ENCODE results near the gene ZNF761. TPM values are rescaled to one million over a fixed set of nuclear protein-coding genes. Genes with fewer than 3 reads are reported as not detected.
A peak's percentile ranks its signal among the peaks of the same experiment; 100 is the strongest.

Gene ZNF761
- total and polyA plus RNA-seq, 2 donors (not counting 3 experiments of a cell fraction or from before 2014, with no cell fraction given) = 6.4 to 8.8 TPM

DNA sequence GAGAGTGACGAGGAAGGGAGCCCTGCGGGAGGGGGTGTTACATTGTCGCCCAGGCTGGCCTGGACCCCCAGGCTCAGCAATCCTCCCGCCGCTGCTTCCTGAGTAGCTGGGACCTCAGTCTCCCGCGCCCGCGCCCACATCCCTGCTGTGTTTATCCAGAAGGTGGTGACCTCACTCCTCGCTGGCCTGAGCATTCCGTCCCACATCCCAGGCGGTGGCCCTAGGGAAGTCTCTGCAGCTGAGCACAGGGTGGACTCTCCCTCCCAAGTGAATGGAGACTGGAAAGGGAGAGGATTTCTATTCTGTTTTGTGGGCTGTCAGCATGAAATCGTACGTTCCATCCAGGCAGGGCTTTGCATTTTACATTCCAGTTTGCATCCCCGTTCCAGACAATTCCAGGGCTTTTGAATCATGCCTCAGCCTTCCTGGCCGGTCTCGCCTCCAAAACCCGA is 37.2 kb upstream of the ZNF761 start:
- peak overlapping the region; percentile 99 for H2AFZ ChIP-seq (ENCODE audit: low read depth, low read length)
- no TSS peak for BruUV-seq (replicated peaks)
- peaks cover 0 to 2% of the 10 kb centered on the region in 2 experiments for H3K36me3 ChIP-seq (ENCODE audit: control insufficient read depth in 2 of 2, extremely low read depth in 1 of 2, insufficient read depth in 2 of 2, low read length in 2 of 2)
- H3K4me3 ChIP-seq (replicated peaks in 1 of 3; ENCODE audit: insufficient read depth in 1 of 3, low read depth in 1 of 3, low read length in 3 of 3) = peak overlapping the region; percentile 27 to 93 (median 44)
- H4K20me1 ChIP-seq (replicated peaks; ENCODE audit: control insufficient read depth, extremely low read depth, insufficient read depth, low read length) = no peaks in the 10 kb centered on the region
- FAIRE-seq (no peak), DNase-seq (ENCODE audit: low read depth, low spot score) (no peak)
- peaks cover 3% of the 10 kb centered on the region for H3K79me2 ChIP-seq (ENCODE audit: control insufficient read depth, insufficient read depth, low read length)
- ChIA-PET POLR2A (no interaction called here), CTCF (interaction anchor here (1.5 to 1.6 kb wide), 2 partner anchors 31 to 199 kb away, joined by 8 to 10 read pairs; no protein-coding TSS in a partner anchor)
- H3K4me1 ChIP-seq (ENCODE audit: control insufficient read depth, extremely low read depth, insufficient read depth, low read length) = peaks cover 5% of the 10 kb centered on the region
- H3K9me1 ChIP-seq (replicated peaks; ENCODE audit: control insufficient read depth, extremely low read depth, insufficient read depth, low read length) = no peaks in the 10 kb centered on the region
- TF ChIP-seq EZH2 (IDR thresholded peaks at IDR 0.05; ENCODE audit: borderline replicate concordance, low read depth, low read length, severe bottlenecking) = no peak
- TF ChIP-seq POLR2A (IDR thresholded peaks at IDR 0.05; ENCODE audit: low read depth, low read length) = no peak
- TF ChIP-seq, protein P1, sequence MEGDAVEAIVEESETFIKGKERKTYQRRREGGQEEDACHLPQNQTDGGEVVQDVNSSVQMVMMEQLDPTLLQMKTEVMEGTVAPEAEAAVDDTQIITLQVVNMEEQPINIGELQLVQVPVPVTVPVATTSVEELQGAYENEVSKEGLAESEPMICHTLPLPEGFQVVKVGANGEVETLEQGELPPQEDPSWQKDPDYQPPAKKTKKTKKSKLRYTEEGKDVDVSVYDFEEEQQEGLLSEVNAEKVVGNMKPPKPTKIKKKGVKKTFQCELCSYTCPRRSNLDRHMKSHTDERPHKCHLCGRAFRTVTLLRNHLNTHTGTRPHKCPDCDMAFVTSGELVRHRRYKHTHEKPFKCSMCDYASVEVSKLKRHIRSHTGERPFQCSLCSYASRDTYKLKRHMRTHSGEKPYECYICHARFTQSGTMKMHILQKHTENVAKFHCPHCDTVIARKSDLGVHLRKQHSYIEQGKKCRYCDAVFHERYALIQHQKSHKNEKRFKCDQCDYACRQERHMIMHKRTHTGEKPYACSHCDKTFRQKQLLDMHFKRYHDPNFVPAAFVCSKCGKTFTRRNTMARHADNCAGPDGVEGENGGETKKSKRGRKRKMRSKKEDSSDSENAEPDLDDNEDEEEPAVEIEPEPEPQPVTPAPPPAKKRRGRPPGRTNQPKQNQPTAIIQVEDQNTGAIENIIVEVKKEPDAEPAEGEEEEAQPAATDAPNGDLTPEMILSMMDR (IDR thresholded peaks at IDR 0.05; ENCODE audit: extremely low read depth in 1 of 2, insufficient read depth in 1 of 2, low read depth in 1 of 2, low read length in 2 of 2) = no peak
- TF ChIP-seq FOS (IDR thresholded peaks at IDR 0.05; ENCODE audit: borderline replicate concordance, insufficient read depth, low read length) = no peak
- no peak for TF ChIP-seq POLR2AphosphoS5 (IDR thresholded peaks at IDR 0.05; ENCODE audit: insufficient read depth, low read depth, low read length)
- TF ChIP-seq MYC (IDR thresholded peaks at IDR 0.05; ENCODE audit: low read depth, low read length) = no peak
- TF ChIP-seq, protein P2, sequence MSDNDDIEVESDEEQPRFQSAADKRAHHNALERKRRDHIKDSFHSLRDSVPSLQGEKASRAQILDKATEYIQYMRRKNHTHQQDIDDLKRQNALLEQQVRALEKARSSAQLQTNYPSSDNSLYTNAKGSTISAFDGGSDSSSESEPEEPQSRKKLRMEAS (IDR thresholded peaks at IDR 0.05; ENCODE audit: insufficient read depth, insufficient read length) = no peak
- no peak for TF ChIP-seq JUN (IDR thresholded peaks at IDR 0.05; ENCODE audit: borderline replicate concordance, insufficient read depth, insufficient read length, low read depth)
- TF ChIP-seq GATA2 (IDR thresholded peaks at IDR 0.05; ENCODE audit: insufficient read depth, insufficient read length, low read depth, low read length) = no peak
- no peaks in the 10 kb centered on the region for H3K9me3 ChIP-seq (replicated peaks; ENCODE audit: control insufficient read depth, insufficient read depth, low read length)
- dilution Hi-C loops (cut with MboI; ENCODE audit: extremely low pct_ligation_motif_present, low sequenced_read_pairs) (no loop called here), intact Hi-C loops (cut with micrococcal nuclease) (loop anchor here (2.0 to 10.0 kb wide), 4 partner anchors 30 to 200 kb away; partner anchors contain the start of genes ZNF525, ZNF665 and ZNF813)
- peak overlapping the region; percentile 21 for H3K27ac ChIP-seq (ENCODE audit: insufficient read depth, low read depth, low read length)
- no peaks in the 10 kb centered on the region for H3K27me3 ChIP-seq (ENCODE audit: control insufficient read depth in 2 of 2, insufficient read depth in 2 of 2, low read length in 2 of 2)
- peak overlapping the region; percentile 73 for H3K4me2 ChIP-seq (ENCODE audit: insufficient read depth, low read length)
- H3K9ac ChIP-seq (replicated peaks; ENCODE audit: extremely low read depth, insufficient read depth, low read length) = peak overlapping the region; percentile 5
